GM10266 (cell line): ENCODE measurements around the gene PACRG.

ENCODE experiments used
- DNase-seq: peaks from one replicate; pipeline ENCODE4 v3.0.0; 2012; ENCODE audit errors: extremely low spot score
- TF ChIP-seq, protein P1 (sequence below): IDR thresholded peaks from 2 replicates; pipeline ENCODE4 v1.5.1; 2012; ENCODE audit warnings: mild to moderate bottlenecking, low read depth; ENCODE audit not compliant: control insufficient read depth, insufficient read depth; ENCODE audit errors: missing control alignments

The PACRG gene

DNA sequence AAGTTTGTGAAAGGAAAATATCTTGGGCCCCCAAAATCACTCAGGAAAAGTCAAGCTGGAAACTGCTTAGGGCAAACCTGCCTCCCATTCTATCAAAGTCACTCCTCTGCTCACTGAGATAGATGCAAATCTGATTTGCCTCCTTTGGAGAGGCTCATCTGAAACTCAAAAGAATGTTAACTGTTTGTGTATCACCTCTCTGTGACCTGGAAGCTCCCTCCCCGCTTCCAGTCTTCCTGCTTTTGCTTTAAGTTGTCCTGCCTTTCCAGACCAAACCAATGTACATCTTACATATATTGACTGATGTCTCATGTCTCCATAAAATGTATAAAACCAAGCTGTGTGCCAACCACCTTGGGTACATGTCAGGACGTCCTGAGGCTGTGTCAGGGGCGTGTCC, 355.4 kb downstream of the PACRG start:
- DNase-seq = no peak
- TF ChIP-seq, protein P1, sequence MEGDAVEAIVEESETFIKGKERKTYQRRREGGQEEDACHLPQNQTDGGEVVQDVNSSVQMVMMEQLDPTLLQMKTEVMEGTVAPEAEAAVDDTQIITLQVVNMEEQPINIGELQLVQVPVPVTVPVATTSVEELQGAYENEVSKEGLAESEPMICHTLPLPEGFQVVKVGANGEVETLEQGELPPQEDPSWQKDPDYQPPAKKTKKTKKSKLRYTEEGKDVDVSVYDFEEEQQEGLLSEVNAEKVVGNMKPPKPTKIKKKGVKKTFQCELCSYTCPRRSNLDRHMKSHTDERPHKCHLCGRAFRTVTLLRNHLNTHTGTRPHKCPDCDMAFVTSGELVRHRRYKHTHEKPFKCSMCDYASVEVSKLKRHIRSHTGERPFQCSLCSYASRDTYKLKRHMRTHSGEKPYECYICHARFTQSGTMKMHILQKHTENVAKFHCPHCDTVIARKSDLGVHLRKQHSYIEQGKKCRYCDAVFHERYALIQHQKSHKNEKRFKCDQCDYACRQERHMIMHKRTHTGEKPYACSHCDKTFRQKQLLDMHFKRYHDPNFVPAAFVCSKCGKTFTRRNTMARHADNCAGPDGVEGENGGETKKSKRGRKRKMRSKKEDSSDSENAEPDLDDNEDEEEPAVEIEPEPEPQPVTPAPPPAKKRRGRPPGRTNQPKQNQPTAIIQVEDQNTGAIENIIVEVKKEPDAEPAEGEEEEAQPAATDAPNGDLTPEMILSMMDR = no peak

- TF ChIP-seq, protein P1 = no peak
- DNase-seq = no peak
These were observed 357.7 kb downstream of the PACRG start for GRCh38 chr6:163085426-163085825.

DNA sequence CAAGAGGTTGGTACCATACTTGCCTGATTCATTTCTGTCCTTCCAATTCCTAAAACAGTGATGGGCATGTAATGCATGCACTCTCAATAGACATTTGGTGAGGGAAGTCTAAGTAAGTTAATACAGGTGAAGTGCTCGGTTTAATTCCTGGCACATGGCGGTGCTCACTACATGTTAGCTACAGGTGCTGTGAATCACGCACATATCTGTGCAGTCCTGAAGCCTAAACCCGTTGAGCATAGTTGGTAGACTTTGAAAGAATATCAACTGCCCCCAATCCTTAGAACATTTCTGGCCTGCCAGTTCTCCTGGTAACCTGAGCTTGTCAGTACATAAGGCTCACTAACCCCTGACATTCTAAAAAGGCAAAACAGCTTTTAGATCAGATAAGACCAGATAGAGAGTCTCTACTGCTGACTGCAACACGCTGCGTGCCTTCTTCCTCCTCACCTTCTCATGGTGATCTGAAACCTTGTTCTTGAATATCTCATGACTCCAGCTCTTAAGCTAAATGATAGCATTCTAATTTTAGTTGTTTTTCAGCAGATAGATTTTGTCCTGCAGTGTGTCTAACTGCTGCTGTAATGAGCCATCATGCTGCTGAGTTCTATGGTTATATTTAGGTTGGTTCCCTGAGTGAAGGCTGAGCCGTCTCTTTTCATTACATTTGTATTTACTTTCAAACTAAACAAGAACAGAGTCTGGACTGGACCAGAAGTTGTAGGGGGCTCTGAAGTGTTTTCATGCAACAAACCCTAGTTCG, 358.3 kb downstream of the PACRG start:
- TF ChIP-seq, protein P1 = no peak
- DNase-seq = no peak

- TF ChIP-seq, protein P1 = no peak
- no peak for DNase-seq
These were observed 358.8 kb downstream of the PACRG start for GRCh38 chr6:163086624-163086920.

GRCh38 chr6:163087981-163088380, 360.2 kb downstream of the PACRG start:
- DNase-seq = no peak
- TF ChIP-seq, protein P1 = no peak

- TF ChIP-seq, protein P1 = no peak
- no peak for DNase-seq
These were observed 365.1 kb downstream of the PACRG start for GRCh38 chr6:163092876-163093275.

DNA sequence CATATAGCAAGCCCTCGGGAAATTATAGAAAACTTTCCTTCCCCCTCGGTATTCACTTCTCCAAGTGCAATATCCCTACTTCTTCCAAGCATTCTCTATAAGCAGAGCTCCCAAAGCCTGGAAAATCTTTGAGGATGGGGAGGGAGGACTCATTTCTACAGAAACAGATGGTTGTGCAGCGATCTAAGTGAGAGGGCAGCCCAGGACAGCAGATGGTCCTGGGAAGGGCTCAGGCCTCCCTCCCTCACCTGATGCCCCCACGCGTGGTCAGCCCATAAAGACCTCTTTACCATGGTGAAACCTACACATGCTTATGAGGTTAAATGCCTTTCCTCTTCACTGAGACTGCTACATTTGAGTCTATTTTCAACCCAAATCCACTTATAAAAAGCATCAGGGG, 367.1 kb downstream of the PACRG start:
- TF ChIP-seq, protein P1 = no peak
- DNase-seq = no peak
